CD4-positive, alpha-beta T cell treated with Interleukin-15 for 4 hours (primary cell): ENCODE results near the gene ARHGAP45.
"Not testable (repeated sequence)": the region's sequence is repeated elsewhere in the genome, so short reads cannot be mapped to it uniquely, and the experiment has no call there.

Source experiments
- DNase-seq: peaks from one replicate; pipeline ENCODE4 v3.0.0-alpha.2; 2020; ENCODE audit warnings: low spot score

ARHGAP45 gene

GRCh38 chr19:1066748-1067340, at the start of gene ARHGAP45:
ARHGAP45 (plus strand) TSS chr19:1067167; CDS start chr19:1067406, 239 bp downstream.
- DNase-seq, result peak; percentile 85

DNA sequence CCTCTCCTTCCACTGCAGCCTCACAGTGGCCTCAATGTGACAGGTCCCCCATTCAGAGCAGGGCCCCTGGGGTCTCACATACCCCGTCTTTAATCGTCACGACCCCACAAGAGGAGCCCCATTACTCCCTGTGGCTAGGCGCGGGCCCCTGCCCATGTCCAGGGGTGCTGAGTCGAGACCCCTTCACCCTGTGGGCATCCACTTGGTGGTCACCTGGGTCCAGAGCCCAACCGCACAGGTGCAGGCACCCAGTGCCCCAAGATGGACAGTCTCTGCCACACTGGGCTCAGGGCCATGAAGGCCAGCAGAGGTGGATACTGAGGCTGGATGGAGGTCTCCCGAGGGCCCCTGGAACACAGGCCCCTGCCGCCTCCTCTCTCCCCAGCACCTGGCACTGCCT, 49.1 kb upstream of the ARHGAP45 start:
- no peak for DNase-seq

GRCh38 chr19:1018393-1018792, 48.6 kb upstream of the ARHGAP45 start:
- no peak for DNase-seq

GRCh38 chr19:1018932-1019615, 47.9 kb upstream of the ARHGAP45 start:
- DNase-seq, result no peak

DNA sequence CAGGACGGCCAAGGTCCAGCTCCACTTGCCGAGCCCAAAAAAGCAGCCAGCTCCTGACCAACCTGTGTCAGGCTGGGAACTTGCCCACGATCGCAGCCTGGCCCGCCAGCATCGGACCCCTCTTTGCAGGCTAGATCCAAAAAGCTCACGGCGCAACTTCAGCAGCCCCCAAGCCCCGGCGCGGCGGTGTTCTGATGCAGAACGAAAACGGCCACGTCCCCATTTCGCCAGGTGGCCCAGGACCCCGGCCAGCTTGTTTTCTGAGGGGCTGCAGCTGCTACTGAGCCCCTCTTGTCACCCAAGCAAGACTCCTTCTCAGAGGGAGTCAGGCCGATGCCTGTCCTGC, 47.4 kb upstream of the ARHGAP45 start:
- DNase-seq, result no peak

GRCh38 chr19:1019980-1020867, 46.7 kb upstream of the ARHGAP45 start:
- DNase-seq, result no peak

- peak; percentile 98 for DNase-seq
Observed at GRCh38 chr19:1020868-1021425, 46.0 kb upstream of the ARHGAP45 start, which contains the start of gene TMEM259. TMEM259 (minus strand) TSS chr19:1021123; CDS start chr19:1020996, 127 bp downstream.

GRCh38 chr19:1023883-1024188, 43.1 kb upstream of the ARHGAP45 start:
- DNase-seq, result not testable (repeated sequence)

GRCh38 chr19:1025080-1025479, 41.9 kb upstream of the ARHGAP45 start:
- DNase-seq, result not testable (repeated sequence)

DNA sequence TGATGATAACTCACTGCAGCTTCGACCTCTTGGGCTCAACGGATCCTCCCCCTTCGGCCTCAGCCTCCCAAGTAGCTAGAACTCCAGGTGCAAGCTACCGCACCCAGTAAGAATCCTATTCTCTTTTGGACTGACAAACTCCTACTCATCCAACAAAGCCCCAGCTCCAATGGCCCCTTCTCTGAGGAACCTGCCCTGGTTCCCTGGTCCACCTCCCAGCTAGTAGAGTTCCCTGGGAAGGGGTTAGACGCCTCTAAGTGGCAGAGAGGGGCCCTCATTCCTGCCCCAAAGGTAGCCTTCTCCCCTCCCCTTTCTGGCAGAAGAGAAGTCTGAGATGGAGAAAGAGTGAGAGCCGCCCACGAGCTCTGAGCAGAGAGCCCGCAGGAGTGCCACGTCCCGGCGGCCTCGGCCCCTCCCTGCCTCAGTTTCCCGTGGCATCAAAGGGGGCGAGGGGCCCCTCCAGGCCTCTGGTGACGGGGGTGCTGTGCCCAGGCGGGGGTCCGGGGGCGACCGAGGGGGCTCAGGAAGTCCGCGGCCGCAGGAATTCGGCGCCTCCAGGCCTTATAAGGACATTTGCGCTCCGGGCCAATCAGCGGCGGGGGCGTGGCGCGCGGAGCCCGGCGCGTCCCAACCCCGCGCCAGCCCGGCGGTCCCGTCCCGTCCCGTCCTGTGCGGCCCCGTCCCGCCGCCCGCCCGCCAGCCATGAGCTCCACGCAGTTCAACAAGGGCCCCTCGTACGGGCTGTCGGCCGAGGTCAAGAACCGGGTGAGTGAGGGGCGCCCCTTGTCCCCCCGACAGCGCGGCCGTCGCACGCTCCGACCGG, 40.8 kb upstream of the ARHGAP45 start, which contains the start of gene CNN2:
TSS of gene CNN2 (plus strand) at position 649 of the 823 bp plus-strand sequence. CDS start at position 703, 54 bp downstream.
- peak; percentile 54 for DNase-seq

DNA sequence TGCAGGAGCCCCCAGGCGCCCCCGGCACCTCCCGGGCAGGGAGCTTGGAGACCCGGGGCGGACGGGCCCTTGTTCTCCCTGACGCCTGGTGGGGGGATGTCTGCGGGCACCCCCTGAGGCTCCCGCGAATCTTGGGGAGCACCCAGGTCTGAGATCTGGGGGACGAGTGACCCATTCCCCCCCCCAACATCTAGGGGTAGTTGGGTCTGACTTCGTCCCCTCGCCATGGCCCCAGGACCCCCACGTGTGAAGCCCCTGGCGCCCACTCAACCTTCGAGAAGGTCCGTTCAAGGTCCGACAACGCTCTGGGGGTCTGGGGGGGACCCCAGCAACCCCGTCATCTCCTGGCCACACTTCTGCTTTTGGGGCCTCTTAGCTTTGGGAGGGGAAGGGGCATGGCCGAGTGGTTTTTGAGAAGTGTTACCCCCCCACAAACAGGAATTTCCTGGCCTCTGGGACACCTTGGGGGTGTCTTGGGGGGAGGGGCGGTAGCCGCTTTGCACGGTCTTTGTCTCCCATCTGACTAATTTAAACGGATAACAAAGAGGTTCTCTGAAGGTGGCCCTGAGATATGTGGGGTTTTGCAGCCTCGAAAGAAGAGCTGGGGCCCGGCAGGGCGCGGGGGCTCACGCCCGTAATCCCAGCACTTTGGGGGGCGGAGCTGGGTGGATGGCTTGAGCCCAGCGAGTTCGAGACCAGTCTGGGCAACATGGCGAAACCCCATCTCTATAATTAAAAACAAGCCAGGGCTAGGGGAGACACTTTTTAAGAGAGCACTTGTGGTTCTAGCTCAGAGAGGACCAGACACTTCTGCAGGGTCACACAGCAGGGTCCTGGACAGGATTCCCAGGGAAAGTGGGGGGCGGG, 40.0 kb upstream of the ARHGAP45 start:
- no peak for DNase-seq

- DNase-seq, result no peak
Observed at GRCh38 chr19:1027650-1028061, 39.3 kb upstream of the ARHGAP45 start.

GRCh38 chr19:1028062-1028926, 38.7 kb upstream of the ARHGAP45 start:
- peak; percentile 60 for DNase-seq

DNA sequence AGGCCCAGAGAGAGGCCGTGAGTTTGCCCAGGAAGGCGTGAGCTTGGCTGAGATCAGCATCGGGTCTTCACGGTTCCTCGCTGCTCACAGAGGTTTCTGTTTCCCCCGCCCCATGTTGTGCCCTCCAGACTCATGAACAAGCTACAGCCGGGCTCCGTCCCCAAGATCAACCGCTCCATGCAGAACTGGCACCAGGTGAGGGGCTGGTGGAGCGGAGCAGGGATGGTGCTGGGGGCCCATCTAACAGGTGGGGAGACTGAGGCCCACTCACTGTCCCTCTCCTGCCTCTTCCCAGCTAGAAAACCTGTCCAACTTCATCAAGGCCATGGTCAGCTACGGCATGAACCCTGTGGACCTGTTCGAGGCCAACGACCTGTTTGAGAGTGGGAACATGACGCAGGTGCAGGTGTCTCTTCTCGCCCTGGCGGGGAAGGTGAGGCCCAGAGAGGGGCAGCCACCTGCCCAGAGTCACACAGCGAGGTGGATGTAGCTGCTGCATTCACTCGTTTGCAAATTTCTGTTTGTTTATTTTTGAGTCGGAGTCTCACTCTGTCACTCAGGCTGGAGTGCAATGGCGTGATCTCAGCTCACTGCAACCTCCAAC, 34.6 kb upstream of the ARHGAP45 start:
- no peak for DNase-seq

DNA sequence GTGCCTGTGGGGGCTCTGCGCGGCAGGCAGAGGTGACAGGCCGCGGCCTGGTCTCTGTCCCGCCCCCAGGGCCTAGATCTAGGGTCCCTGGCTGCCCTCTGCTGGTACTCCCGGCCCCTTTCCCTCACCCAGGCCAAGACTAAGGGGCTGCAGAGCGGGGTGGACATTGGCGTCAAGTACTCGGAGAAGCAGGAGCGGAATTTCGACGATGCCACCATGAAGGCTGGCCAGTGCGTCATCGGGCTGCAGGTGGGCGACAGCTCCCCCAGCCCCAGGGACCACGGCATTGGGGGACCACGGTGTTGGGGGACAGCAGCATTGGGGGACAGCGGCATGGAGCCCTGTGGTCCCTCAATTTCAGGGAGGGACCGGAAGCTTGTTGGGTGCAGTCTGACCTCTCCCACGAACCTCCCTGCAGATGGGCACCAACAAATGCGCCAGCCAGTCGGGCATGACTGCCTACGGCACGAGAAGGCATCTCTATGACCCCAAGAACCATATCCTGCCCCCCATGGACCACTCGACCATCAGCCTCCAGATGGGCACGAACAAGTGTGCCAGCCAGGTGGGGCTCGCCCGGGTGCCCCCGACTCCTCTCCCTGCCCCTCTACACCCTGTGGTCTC, 30.9 kb upstream of the ARHGAP45 start:
- no peak for DNase-seq

DNA sequence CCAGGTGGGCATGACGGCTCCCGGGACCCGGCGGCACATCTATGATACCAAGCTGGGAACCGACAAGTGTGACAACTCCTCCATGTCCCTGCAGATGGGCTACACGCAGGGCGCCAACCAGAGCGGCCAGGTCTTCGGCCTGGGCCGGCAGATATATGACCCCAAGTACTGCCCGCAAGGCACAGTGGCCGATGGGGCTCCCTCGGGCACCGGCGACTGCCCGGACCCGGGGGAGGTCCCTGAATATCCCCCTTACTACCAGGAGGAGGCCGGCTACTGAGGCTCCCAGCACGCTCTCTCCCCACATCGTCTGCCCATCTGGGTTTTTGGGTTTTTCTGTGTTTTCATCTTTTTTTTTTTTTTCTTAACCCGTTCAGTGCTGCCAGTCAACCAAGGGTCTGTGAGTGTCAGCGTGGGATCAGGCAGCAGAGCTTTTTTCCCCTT, 29.3 kb upstream of the ARHGAP45 start:
- DNase-seq, result no peak

DNA sequence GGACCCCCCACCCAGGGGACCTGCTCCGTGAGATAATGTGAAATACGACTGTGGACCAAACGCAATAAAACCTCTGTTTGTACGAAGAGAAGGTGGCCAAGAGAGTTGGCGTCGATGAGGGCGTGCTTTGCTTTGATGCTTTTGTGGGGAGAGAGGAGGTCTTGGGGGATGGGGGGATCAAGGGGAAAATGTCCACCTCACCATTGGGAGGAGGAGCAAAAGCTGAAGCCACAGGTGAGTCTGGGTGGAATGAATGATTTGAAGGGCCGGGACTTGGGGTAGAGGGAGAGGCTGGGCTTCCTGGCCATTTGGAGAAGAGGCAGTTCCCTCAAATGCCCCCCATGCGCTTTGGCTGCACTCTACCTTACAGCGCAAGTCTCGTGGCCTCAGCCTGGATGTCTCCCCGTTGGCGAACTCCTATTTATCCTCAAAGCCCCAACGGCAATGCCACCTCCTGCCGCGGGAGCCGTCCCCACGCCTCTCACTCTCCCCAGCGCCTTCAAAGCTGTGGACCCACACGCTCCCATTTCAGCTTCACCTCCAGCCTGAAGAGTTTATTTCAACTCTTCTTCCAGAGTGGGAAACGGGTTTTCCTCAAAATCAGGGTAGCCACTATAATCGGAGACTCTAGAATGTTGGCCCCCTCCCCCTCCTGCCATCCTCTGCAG, 27.9 kb upstream of the ARHGAP45 start:
- DNase-seq, result no peak
